Stimulated activated CD4-positive, alpha-beta T cell treated with anti-CD3 and anti-CD28 coated beads, Interleukin-4, amount 100 ng/mL, for 4 hours (primary cell): ENCODE results near the gene OTOF.
"Not testable (repeated sequence)": the region's sequence is repeated elsewhere in the genome, so short reads cannot be mapped to it uniquely, and the experiment has no call there.

ENCODE experiments used
- DNase-seq, 2 experiments: peaks; one replicate each; pipeline ENCODE4 v3.0.0-alpha.2; 2020

OTOF gene

DNA sequence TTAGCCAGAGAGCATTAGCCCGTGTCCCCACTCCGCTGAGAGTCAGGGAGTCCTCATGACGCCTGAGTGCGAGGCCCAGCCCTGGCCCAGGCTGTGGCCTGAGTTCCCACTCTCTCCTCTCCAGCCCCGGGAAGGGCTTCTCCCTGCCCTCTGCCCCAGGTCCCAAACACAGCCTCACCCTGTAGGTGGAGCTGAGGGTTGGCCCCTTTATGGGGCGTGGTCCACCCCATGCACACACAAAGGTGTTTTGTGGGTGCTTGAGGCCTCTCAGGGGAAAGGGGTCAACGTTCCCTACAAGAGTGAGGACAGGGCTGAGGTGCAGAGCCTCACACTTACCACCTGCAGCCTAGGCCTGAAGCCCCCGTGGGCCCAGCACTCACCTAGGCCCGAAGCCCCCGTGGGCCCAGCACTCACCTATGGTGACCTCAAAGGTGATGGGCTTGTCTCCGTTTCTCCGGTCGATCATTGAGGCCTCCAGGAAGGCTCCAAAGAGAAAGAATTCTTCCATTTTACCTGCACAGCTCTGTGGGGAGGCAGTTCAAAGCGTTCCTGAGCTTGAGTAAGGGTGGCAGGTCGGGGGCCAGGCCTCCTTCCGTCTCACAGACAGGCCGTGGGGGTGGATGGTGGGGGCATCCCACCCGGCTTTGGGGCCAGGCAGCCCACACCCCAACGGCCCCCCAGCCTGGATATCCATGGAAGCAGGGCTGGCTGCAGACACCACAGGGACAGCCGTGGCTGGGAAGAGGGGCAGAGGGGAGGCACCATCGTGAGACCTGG is 2.1 kb upstream of the OTOF start:
- DNase-seq, result no peak

DNA sequence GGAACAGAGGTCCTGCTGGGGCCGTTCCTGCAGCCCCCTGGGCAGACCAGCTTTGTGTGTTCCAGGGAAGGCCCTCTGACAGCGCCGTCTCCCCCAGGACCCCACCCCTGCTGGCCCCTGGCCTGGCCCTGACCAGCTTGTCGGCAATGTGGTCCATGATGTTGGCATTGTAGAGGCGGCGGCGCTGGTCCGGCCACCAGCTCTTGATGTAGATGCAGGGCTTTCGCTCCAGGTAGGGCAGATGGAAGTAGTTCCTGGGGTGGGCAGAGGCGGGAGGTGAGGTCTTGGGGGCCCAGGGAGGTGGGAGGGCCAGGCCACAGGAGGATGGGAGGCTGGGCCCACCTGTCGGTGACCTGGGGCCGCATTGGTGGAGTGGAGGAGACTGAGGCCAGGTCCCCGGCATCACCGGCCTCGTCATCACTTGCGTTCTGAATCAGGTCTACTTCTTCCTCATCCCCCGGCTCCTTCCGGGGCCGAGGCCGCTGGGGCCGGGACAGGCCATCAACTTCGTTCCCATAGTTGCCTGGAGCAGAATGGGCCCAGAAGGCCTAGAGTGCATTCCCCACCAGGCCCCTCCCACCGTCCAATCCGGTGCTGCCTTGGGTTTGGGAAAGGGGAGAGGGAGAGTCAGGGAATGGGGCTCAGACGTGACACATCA is 1.3 kb upstream of the OTOF start:
- no peak for DNase-seq

DNA sequence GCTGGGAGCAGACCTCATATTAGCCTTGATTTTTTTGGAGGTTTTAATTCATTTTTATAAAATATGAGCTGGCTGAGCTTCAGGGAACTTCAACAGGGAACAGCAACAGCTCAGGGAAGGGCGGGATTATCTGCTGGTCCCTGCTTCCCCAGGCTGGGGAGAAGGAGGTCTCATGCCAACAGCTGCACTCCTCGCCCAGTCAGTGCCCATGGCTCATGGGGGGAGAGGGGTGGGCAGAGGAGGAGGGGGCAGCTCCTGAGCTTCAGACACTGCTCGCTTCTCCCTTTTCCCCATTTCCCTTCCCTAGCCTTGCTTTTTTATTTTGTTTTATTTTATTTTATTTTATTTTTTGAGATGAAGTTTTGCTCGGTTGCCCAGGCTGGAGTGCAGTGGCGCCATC is 442 bp upstream of the OTOF start:
- DNase-seq, result no peak

DNA sequence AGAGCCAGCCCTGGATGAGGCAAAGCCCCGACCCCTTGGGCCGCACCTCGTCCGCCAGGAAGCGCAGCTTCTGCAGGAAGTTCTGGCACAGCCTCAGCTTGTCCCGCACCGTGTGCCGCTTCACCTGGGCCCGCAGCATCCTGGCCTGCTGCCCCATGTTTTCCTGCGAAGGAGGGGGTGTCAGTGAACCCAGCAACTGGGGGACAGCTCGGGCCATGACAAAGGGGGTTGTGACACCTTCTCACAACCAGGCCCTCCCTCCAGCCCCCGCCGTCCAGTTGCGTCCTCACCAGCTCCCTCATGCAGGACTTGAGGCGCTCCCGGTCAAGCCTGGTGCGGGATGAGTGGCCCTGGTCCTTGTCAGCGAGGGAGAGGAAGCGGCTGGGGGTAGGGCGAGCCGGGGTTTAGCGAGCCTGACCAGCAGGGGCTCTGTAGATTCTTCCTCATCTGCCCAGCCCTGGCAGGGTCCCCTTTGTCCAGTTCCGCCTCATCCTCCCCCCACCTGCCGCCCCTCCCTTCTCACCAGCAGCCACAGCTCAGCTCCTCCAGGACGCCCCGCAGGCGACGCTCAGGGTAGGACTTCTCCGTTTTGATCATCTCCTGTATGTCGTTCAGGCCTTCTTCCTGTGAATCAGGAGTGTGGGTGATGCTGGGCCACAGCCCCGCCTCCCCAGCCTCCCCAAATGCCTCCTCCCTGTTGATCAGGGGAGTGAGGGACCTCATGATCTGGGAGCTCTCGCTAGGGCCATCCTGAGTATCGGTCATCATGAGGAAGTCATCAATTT is 606 bp downstream of the OTOF start:
- DNase-seq, result no peak

DNA sequence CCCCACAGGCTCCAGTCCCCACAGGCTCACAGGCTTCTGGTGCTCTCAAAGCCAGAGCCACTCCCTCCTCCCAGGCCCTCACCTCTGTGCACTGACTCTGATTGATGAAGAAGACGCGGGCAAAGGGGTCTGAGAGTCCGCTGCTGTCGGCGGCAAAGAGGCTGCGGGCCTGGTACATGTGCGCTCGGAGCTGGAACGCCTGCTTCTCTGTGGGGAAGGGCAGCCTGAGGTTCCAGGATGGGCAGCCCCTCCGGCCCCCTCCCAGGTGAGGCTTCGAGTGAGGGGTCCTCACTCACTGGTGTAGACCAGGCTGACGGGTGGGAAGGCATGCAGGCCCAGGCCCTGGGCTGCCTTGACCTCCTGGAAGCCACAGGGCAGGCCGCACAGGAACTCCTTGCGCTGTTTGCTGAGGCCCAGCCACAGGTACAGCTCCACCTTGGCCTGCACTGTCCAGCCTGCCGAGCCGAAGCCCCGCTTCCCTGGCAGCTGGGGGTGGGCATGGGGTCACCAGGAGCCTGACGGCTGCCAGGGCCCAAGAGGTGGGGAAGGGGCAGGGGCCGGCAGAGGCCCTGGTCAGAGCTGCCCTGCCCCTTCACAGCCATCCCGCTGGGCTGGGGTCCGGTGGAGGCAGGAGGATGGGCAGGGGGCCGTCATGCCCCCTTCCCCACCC is 2.0 kb downstream of the OTOF start:
- DNase-seq, result no peak

DNA sequence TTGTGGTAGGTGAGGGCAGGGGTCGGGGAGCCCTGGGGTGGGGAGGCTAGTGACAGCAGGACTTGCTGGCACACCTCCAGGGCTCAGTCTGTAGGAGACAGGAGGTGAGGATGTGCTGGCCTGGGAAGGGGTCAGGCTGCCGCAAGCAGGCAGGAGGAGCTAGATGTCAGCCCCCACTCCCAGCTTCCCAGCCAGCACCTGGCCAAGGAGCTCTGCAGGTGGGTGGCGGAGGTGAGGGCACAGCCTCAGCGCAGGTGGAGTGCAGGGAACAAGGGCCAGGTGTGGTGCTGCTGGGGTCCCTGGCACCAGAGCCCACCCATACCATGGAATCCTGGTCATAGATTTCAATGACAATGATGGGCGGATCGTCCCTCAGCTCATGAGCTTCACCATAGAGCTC is 2.9 kb downstream of the OTOF start:
- DNase-seq, result no peak

DNA sequence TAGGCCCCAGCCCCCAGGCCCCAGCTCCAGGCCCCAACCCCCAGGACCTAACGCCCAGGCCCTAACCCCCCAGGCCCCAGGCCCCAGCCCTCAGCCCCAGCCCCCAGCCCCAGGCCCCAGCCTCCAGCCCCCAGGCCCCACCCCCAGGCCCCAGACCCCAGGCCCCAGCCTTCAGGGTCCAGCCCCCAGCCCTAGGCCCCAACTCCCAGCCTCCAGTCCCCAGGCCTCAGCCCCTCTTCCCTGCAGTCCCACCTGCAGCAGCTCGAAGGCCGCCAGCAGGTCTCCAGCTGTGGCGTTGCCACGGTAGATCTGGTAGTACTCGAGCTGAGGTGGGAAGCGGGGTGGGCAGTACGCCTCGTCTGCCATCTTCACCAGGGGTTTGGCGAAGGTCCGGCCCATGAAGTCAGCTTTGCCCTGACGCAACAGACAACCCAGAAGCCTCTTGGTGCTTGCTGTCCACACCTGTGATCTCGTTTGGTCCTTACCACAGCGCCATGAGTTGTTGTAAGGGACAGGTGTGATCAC is 3.6 kb downstream of the OTOF start:
- DNase-seq, result no peak

DNA sequence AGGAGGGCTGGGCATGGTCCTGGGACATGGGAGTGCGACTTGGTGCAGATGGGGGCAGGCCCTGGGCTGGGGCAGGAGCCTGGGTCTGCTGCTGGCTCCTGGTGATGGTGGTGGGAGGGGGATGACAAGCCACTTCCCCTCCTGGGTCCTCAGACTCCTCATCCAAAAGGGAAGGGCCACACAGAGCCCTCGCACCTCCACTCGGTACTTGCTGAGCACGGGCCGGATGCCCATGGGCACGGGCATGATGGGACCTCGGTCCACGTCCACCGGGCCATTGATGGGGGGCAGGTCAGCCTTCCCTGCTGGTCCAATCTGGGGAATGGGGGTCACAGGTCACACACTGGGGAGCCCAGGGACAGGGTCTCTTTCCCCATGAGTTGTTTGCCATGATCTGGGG is 4.1 kb downstream of the OTOF start:
- no peak for DNase-seq

DNA sequence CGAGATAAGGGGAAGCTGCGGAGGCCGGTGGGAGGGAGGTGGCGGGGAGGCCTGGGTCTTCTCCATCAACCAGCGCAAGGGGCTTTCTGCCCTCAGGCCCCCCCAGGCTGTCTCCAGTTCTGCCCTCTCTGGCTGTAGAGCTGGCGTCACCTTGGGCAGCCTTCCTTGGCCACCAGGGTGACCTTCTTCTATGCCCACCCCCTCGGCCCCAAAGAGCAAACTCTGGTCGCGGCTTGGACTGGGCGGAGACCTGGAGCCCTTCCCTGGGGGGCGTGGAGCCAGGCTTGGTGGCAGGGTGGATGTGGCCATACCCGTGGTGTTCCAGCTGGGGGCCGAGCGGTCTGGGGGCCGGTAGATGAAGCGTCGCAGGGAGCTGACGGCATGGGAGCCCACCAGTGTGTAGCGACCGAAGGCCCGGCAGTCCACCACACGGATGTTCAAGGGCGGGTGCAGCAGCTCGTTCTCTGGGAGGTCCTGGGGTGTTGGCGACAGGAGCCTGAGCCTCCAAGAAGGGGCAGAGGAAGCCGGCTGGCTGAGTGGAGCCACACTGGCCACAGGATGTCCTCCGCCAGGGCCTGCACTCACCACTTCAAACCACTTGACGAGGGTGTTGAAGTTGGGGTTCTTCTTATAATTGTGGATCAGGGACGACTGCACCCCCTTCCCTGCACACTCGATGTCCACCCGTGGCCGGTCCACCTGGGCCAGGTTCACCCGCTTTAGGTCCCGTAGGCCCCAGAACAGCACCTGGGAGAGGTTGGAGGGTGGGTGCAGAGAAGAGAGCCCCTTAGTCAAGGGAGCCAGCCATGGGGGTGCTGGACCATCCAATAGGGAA is 4.9 kb downstream of the OTOF start:
- no peak for DNase-seq

DNA sequence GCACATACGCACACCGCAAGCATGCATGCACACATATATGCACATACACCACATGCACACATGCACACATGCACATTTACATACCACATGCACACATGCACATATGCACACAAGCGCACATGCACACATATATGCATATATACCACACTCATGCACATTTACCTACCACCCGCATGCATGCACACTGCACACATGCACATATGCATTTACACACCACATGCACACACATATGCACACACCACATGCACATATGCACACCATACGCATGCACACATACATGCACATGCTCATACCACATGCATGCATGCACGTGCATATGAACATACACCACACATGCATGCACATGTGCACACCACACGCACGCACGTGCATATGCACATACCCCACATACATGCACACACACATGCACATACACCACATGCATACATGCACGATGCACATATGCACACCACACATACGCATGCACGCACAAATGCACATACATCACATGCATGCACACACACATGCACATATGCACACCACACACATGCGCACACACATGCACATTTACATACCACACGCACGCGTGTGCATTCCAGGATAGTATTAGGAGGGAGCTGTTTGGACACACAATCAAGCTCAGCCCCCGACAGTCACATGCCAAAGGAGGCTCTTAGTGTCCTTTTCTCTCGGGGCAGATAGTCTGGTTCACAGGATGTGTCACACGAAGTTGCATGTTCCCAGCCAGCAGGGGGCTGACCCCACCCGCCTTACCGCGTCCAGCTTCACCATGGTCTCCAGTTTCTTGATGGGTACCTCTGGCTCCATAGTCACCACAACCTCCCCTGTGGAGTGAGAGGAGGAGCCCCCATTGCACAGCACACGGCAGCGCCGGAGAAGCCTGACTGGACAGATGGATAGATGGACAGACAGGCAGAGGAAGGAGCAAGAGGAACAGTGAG is 5.9 kb downstream of the OTOF start:
- DNase-seq, result no peak

DNA sequence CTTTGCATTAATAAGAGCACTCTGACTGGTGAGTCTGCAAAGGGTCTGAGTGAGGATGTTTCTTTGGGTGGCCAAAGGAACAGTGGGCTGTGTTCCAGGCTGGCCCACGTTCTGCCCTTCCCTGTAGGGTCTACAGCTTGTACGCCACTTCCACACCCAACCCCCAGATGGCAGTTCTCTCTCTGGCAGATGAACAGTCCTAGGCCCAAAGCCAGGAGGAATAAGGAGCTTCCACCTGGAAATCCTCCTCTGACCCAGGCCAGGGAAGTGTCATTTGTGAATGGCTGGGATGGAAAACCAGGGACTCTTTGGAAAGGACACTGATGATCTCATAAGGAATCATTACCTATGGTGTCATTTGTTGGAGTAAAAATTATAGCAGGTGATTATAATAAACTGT is 6.6 kb downstream of the OTOF start:
- DNase-seq, result no peak

DNA sequence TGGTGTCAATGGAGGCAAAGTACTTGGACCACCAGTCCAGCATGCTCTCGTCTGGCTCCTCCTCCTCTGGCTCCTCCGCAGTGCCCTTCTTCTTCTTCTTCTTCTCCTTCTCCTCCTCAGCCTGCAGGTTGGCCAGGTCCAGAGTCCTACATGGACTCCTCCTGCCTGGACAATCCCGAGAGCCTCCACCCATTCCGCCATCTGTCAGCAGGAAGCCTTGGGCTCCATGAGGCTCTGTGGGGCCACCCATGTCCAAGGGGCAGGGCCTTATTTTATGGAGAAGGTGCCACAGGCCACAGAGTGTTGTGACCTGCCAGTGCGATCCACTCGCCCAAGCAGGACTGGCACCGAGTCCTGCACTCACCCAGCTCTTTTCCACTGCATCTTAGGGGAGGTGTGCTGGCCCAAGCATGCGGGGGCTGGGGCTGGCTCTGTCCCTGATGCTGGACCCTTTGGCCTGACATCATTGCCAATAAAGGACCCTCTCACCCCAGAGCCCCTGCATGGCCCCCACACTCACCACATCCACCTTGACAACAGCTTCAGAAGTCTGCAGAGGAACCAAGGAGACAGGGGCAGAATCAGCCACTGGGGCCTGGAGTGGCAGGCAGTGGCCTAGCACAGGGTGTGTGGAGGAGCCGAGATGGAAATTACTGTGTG is 7.2 kb downstream of the OTOF start:
- DNase-seq, result no peak

DNA sequence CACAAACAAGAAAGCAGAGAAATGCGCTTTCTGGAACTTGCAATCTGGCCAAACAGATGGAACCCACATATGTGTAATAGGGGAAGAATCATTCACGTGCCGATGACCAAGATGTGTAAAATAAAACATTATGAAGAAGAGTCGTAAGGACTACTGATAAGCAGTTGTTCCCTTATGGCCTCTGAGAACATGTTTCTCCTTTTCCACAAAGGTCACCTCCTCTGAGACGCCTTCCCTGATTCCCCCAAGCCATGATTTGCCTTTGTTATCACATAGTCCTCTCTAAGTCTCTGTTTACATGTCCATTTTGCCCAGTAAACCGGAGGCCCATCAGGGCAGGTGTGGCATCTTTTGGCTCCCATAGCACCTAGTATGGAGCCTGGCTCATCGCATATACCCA is 8.0 kb downstream of the OTOF start:
- no peak for DNase-seq

DNA sequence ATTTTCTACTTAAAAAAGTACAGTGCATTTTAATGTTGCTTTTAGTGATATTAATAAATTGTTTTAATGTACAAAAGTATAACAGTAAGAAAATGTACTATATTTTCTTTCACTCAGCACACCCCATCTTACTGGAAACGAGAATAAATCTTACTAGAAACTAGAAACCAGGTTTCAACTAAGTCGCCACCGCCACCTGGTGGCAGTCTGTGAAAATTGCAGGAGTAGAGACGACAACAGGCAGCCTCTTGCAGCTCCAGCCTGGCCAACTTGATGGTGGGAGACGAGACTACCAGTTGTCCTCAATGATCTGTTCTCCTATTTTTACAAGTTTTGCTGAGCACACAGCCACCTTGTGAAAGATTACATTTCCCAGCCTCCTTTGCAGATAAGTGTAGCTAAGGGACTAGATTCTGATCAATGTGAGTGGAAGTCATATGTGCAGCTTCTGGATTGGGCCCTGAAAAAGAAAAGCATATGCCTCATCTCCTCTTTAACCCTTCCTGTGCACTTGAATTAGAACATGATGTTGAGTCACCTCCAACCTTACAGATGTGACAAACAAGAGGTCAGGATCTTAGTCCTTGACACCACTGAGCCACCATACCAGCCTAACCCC is 8.7 kb downstream of the OTOF start:
- peak; percentile 46 to 56 for DNase-seq

DNA sequence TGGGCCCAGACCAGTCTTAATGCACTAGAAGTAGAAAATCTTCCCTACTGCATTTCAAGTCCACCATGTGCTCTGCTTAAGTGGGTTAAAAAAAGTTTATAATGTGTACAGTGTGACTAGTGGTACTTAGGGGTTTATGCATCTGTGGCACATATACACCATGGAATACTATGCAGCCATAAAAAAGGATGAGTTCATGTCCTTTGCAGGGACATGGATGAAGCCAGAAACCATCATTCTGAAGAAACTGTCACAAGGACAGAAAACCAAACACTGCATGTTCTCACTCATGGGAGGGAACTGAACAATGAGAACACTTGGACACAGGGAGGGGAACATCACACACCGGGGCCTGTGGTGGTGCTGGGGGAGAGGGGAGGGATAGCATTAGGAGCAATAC is 9.4 kb downstream of the OTOF start:
- DNase-seq, result not testable (repeated sequence)

DNA sequence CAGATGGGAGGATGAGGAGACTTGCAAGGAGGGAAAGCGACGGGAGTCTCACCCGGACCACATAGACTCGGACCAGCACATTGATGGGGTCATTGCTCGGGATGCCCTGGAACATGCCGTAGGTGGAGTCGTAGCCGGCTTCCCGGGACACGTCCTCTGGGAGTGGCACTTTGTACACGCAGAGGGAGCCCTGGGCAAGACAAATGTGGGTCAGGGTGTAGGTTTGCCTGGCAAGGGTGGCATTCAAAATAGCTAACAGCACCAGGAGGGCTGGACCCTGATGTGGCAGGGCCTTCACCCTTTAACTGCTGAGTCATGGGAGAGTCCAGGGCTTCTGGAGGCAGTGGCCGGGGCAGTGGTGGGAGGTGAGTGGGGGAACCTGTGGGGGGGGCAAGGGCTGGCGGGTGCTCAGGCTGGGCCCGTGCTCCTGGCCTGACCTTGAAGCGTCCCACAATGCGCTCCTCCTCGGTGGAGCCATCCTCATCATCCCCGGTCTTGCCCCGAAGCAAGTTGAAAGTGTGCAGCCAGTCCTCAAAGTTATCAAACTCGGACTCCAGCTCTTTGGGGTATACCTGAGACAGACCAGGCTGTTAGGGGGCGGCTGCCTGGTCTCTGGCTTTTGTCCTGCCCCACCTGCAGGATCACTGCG is 11.1 kb downstream of the OTOF start:
- no peak for DNase-seq

DNA sequence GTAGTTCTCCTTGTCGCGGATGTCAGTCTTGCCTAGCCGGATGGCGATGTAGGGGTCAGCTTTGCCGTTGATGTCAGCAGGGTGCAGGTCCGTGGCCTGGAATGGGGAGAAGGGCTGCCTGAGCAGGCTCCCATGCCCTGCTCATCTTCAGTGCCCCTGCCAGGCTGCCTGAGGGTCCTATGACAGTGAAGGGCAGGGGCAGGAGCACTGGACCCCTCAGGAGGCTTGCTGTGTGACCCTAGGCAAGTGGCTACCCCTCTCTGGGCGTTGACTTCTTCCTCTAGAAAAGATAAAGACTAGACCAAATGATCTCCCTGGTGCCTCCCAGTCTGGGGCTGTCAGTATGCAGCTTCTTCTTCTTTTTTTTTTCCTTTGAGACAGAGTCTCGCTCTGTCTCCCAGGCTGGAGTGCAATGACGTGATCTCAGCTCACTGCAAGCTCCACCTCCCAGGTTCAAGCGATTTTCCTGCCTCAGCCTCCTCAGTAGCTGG is 11.9 kb downstream of the OTOF start:
- DNase-seq, result no peak

DNA sequence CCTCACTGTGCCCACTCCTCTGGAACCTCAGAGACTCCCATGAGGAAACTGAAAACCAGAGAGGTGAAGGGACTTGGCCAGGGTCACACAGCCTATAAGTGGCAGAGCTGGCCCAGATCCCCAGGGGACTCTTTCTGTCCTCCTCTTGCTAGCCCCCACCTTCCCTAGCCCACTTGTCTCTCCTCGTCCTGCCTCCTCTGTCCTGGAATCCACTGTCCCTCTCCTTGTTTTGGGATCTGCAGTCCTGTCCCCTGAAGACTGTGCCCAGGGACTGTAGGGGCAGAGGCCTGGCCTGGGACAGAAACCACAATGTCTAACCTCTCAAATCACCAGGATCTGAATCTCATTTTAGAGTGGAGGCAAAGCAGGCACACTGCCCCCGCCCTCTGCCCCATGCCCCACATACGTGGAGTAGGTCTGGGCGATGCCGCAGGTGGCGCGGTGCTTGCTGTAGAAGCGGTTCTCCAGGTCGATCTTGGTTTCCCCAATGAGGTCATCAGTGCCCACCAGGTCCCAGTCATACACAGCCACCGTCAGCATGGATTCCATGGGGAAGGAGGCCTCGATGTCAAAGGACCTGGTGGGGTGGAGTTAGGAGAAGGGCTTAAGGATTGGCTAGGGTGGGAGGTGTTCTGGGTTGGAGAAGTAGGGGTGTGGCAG is 12.5 kb downstream of the OTOF start:
- no peak for DNase-seq
